Measurements from ENCODE around the gene HMCN2. TPM values are rescaled to one million over a fixed set of nuclear protein-coding genes. Genes with fewer than 3 reads are reported as not detected.

HMCN2 gene
- total RNA-seq, 8 experiments from 2014 or later: 0.54 to 2.1 (median 0.79) TPM

DNA sequence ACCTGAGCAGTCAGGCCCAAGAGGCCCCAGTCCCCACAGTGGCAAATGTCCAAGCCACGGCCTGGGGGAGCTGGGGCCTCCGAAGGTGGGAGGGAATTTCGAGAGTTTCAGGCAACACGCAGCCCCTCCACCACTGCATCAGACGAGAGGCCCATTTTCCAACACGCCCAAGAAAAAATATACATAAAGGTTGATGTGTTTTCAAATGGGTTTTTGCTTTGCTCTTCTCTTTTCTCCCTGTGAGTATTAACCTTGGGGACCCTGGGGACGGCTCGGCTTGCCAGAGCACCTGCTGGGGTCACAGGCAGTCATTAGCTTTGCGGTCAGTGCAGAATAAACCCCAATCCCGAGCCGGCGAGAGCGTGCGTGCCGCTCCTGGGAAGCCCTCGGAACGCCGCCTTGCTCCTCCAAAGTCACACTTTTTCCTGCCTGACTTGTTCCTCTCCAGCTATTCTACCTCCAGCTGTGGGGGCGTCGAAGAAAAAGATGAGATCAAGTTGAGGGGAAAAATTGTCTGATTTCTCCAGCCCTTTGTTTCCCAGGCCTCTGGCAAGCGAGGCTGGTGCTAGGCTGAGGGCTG lies 210.7 kb downstream of the HMCN2 start:
- no peak overlapping the region for H3K27ac ChIP-seq
- in situ Hi-C loops (cut with MboI; ENCODE audit: low pct_unique_long_range_greater_than_20kb in 2 of 9, low sequenced_read_pairs in 9 of 9, unreplicated experiment in 9 of 9): loop anchor here in 2 of 9 experiments (10.0 to 25.0 kb wide), 2 partner anchors 49 to 211 kb away; partner anchors contain the start of gene EXOSC2 (in 1 of the 2)
- peaks cover 52 to 65% of the 10 kb centered on the region in 2 donors for H3K4me1 ChIP-seq (replicated peaks in 1 of 2)
- 71 to 100% (median 90%) methylated on average over 1 to 14 of the region's 21 CpGs; no CpG with 5 or more reads in 3 of the 10 experiments for WGBS, 10 experiments
- no peak for ATAC-seq (replicated peaks in 6 of 8)
- no peak overlapping the region for H3K4me3 ChIP-seq

DNA sequence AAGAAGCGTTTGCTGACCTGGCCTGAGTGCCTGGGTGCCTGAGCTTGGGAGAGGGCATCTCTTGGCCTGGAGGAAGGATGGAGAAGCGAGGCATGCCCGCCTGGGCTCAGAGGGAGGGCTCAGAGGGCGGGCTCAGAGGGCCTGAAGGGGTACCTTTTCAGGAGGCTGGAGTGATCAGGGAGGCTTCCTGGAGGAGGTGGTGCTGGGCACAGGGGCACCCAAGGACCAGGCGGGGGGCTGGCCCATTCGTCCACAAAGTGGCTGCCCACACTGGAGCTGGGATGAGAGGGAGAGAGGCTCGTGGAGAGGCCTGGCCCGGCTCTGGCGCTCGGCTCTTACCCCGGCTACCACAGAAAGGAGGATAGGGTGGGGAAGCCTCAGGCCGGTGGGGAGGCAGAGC lies 212.0 kb downstream of the HMCN2 start:
- in situ Hi-C loops (cut with MboI; ENCODE audit: low pct_unique_long_range_greater_than_20kb in 2 of 9, low sequenced_read_pairs in 9 of 9, unreplicated experiment in 9 of 9): loop anchor here in 2 of 9 experiments (10.0 to 25.0 kb wide), 2 partner anchors 47 to 210 kb away; partner anchors contain the start of gene EXOSC2 (in 1 of the 2)
- 20 to 100% (median 100%) methylated on average over 1 to 4 of the region's 12 CpGs; no CpG with 5 or more reads in 5 of the 10 experiments for WGBS, 10 experiments
- peaks cover 39 to 53% of the 10 kb centered on the region in 2 donors for H3K4me1 ChIP-seq (replicated peaks in 1 of 2)

DNA sequence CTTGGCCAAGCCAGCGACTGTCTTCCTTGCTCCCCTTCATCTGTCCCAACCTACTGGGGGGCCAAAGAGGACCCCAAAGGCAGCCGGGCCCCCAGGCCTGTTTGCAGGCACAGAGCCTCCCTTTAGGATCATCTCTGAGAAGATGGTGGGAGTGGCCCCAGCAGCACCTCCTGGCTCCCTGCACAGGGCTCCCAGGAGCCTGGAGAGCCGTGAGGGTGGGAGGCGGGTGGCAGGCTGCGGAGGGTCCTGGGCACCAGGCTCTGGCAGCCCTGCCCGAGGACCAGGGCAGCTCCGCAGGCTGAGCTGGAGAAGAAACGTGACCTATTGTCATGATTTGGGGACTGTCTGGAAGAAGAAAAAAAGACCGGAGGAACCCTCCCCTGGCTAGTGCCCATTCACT lies 212.6 kb downstream of the HMCN2 start:
- no peak for ATAC-seq (replicated peaks in 6 of 8)
- Histone ChIP-seq H3K4me3 (no peak overlapping the region), H3K4me1 (replicated peaks in 1 of 2) (peaks cover 39 to 53% of the 10 kb centered on the region in 2 donors), H3K27ac (no peak overlapping the region)
- 0 to 100% (median 70%) methylated on average over 1 to 4 of the region's 9 CpGs; no CpG with 5 or more reads in 6 of the 10 experiments for WGBS, 10 experiments
- in situ Hi-C loops (cut with MboI; ENCODE audit: low pct_unique_long_range_greater_than_20kb in 2 of 9, low sequenced_read_pairs in 9 of 9, unreplicated experiment in 9 of 9): loop anchor here in 2 of 9 experiments (10.0 to 25.0 kb wide), 2 partner anchors 47 to 209 kb away; partner anchors contain the start of gene EXOSC2 (in 1 of the 2)

More for the DNA sequence above, 212.0 kb downstream of the HMCN2 start:
- Histone ChIP-seq H3K27ac (no peak overlapping the region), H3K4me3 (no peak overlapping the region)
- no peak for ATAC-seq (replicated peaks in 6 of 8)

DNA sequence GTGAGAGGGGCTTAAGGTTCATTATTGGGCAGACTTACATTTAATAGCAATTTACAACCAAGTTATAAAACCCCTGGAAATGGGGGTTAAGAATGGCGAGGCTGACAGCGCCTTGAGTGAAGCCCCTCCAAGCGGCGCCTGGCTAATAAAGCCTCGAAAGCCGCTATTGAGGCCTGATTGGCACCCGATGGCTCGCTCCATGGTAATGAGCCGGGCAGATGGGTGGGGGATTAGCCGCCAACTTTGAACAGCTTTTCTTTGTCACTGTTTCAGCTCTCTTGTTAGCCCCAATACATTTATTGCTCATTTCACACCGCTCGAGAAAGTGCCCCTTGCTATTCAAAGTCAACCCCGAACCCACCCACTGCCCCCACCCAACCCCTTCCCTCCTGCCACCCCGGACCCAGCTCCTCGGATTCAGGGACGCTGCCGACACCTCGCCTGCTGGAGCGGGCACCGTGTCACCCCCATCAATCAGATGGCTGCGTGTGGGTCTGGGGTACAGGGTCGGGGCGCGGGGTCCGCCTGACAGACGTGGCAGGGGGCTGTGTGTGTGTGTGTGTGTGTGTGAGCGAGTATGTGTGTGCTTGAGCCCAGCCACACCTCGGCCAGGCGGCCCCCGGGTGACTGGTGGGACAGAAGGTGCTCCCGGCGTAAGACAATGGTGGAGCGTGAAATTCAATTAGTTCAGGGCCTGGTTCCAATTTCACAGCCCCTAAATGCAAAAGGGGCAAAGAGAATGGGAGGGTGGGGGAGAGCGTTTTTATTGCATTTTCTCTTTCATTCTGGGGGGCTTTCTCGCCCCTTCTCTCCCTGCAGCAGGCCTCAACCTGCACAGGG lies 213.4 kb downstream of the HMCN2 start:
- H3K4me3 ChIP-seq: no peak overlapping the region
- 0 to 100% methylated on average over 1 to 2 of the region's 35 CpGs; no CpG with 5 or more reads in 8 of the 10 experiments for WGBS, 10 experiments
- H3K4me1 ChIP-seq (replicated peaks in 1 of 2): peaks cover 41 to 56% of the 10 kb centered on the region in 2 donors
- peak in 3 of 8 experiments; percentile 4 to 20 (median 12) for ATAC-seq (replicated peaks in 6 of 8)
- in situ Hi-C loops (cut with MboI; ENCODE audit: low pct_unique_long_range_greater_than_20kb in 2 of 9, low sequenced_read_pairs in 9 of 9, unreplicated experiment in 9 of 9): loop anchor here in 2 of 9 experiments (10.0 to 25.0 kb wide), 2 partner anchors 46 to 208 kb away; partner anchors contain the start of gene EXOSC2 (in 1 of the 2)
- H3K27ac ChIP-seq: no peak overlapping the region

DNA sequence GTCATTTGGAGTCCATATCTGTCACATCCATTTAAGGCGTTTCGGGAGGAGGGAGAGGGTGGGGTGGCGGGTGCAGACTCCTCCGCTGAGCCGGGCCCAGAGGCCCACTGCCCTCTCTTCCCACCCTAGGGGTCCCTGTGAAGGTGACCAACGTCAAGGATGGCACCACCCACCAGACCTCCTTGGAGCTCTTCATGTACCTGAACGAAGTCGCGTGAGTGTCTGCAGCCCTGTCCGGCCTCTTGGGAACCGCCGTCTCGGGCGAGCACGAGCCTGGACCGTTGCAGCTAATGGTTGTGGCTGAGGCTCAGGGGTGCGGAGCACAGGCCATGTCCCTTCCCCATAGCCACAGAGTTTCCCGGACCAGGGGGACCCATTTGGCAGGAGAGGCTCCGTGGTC lies 214.0 kb downstream of the HMCN2 start:
- Histone ChIP-seq H3K4me1 (replicated peaks in 1 of 2) (peaks cover 41 to 56% of the 10 kb centered on the region in 2 donors), H3K4me3 (no peak overlapping the region), H3K27ac (no peak overlapping the region)
- in situ Hi-C loops (cut with MboI; ENCODE audit: low pct_unique_long_range_greater_than_20kb in 2 of 9, low sequenced_read_pairs in 9 of 9, unreplicated experiment in 9 of 9): loop anchor here in 2 of 9 experiments (10.0 to 25.0 kb wide), 2 partner anchors 45 to 208 kb away; partner anchors contain the start of gene EXOSC2 (in 1 of the 2)
- 63 to 100% (median 97%) methylated on average over 1 to 11 of the region's 19 CpGs; no CpG with 5 or more reads in 5 of the 10 experiments for WGBS, 10 experiments
- ATAC-seq (replicated peaks in 6 of 8): no peak

DNA sequence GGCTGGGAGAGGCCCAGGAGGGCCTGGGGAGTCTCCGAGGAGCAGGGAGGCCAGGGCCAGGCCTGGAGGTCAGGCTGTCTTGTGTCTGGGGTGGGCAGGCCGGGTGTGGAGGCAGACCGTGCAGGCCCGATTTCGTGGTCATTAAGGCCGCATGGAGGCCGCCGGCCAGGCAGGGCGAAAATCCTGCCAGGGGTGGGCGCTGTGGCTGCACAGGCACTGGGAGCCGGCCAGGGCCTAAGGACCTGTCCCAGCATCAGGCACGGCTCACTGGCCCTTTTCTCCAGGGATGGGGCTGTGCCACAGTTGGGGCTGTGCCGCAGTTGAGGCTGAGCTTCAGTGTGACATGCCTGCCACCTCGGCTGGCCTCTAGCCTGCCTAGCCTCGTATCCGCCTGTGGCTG lies 215.1 kb downstream of the HMCN2 start:
- in situ Hi-C loops (cut with MboI; ENCODE audit: low pct_unique_long_range_greater_than_20kb in 2 of 9, low sequenced_read_pairs in 9 of 9, unreplicated experiment in 9 of 9): loop anchor here in 1 of 9 experiments (25.0 kb wide), 1 partner anchor 207 kb away; the partner anchor contains the start of gene EXOSC2
- peak in 1 of 8 experiments; percentile 36 for ATAC-seq (replicated peaks in 6 of 8)
- Histone ChIP-seq H3K4me1 (replicated peaks in 1 of 2) (peaks cover 41 to 54% of the 10 kb centered on the region in 2 donors), H3K4me3 (no peak overlapping the region), H3K27ac (no peak overlapping the region)
- 91% methylated on average over 4 of the region's 16 CpGs; no CpG with 5 or more reads in 9 of the 10 experiments for WGBS, 10 experiments

DNA sequence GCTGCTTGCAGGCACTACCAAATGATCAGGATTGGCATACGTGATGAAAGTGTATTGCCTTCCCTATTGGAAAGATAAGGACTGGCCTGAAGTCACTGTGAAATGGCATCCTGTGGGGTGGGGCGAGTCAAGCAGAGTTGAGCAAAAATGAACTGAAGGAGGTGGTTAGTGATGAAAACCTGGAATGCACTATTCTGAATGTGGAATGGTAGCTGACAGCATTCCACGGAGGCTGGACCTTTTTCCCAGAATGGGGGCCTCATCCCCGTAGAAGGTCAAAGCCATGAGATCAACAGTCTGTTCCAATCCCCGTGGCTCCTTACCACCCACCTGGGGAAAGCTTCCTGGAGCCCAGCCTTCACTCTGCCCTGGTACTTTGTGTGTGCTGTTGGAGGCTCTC lies 216.9 kb downstream of the HMCN2 start:
- in situ Hi-C loops (cut with MboI; ENCODE audit: low pct_unique_long_range_greater_than_20kb in 2 of 9, low sequenced_read_pairs in 9 of 9, unreplicated experiment in 9 of 9): loop anchor here in 1 of 9 experiments (25.0 kb wide), 1 partner anchor 205 kb away; the partner anchor contains the start of gene EXOSC2
- no peak for ATAC-seq (replicated peaks in 6 of 8)
- H3K4me1 ChIP-seq (replicated peaks in 1 of 2): peaks cover 35 to 43% of the 10 kb centered on the region in 2 donors
- H3K27ac ChIP-seq: no peak overlapping the region
- WGBS, 10 experiments: 48 to 100% (median 80%) methylated on average over 1 to 3 of the region's 5 CpGs; no CpG with 5 or more reads in 4 of the 10 experiments
- H3K4me3 ChIP-seq: no peak overlapping the region

DNA sequence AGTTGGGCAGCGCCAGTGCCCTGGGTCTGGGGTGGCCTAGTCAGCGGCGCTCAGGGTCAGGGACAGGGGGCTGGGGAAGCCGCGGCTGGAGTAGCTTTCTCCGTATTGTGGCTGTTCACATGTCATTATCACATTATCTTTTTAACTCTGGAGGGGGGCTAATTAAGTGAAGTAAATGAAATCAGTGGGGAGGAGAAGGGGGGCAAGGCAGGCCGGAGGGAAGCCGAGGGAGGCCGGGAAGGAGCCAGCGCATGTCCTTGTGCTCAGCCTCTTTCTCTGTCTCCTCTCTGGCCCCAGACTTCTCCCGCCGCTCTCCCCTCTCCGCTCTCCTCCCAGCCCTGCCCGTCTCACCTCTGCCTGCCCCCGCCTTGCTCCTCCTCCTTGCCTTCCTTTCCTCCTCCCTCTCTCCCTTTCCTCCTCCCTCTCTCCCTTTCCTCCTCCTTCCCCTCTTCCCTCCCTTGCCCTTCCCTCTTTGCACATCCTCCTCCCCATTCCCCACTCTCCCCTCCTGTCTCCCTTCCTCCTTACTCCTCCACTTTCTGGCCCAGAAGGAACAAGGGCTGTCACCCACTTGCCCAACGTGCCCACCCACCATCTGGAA lies 217.9 kb downstream of the HMCN2 start:
- H3K27ac ChIP-seq: peak overlapping the region in 1 of 2 donors; percentile 3
- ATAC-seq (replicated peaks in 6 of 8): peak in 5 of 8 experiments; percentile 83 to 89 (median 86)
- in situ Hi-C loops (cut with MboI; ENCODE audit: low pct_unique_long_range_greater_than_20kb in 2 of 9, low sequenced_read_pairs in 9 of 9, unreplicated experiment in 9 of 9): loop anchor here in 1 of 9 experiments (25.0 kb wide), 1 partner anchor 204 kb away; the partner anchor contains the start of gene EXOSC2
- WGBS, 10 experiments: 0% methylated on average over 1 of the region's 16 CpGs; no CpG with 5 or more reads in 9 of the 10 experiments
- H3K4me3 ChIP-seq: no peak overlapping the region
- H3K4me1 ChIP-seq (replicated peaks in 1 of 2): peaks cover 30 to 38% of the 10 kb centered on the region in 2 donors

Other genes with a start within 250 kb of the HMCN2 start
- 10 to 100 TPM; 18.1 to 85.3 (median 29.3) TPM for gene FNBP1, start 222.6 kb upstream of the HMCN2 start, total RNA-seq
- gene GPR107, start 211.9 kb upstream of the HMCN2 start, total RNA-seq: 10 to 100 TPM; 27.6 to 58.5 (median 39.7) TPM
- 100 to 1,000 TPM in 1 of 8 experiments, 10 to 100 TPM in 7; 11.2 to 104 (median 34.7) TPM for gene NCS1, start 93.4 kb upstream of the HMCN2 start, total RNA-seq
- 100 to 1,000 TPM in 4 of 8 experiments, 10 to 100 TPM in 4; 12.0 to 412 (median 86.3) TPM for gene ASS1, start 179.2 kb downstream of the HMCN2 start, total RNA-seq